ENCODE results near the gene IKZF3.

The IKZF3 gene

DNA sequence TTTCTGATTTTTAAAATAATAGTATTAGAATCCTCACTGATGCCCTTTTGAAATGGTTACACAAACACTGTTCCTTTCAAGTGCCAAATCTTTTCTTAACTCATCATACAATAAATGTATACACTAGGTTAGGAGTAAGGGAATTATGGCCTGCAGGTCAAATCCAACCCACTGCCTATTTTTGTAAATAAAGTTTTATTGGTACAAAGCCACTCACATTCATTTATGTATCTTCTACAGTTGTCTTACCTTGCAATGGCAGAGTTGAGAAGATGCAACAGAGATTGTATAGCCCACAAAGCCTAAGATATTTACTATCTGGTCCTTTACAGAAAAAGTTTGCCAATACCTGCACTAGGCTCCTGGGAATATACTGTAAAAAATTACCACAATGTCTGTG, 47.8 kb downstream of the IKZF3 start:
- DNase-seq (ENCODE audit: low read depth in 2 of 2): no peak

DNA sequence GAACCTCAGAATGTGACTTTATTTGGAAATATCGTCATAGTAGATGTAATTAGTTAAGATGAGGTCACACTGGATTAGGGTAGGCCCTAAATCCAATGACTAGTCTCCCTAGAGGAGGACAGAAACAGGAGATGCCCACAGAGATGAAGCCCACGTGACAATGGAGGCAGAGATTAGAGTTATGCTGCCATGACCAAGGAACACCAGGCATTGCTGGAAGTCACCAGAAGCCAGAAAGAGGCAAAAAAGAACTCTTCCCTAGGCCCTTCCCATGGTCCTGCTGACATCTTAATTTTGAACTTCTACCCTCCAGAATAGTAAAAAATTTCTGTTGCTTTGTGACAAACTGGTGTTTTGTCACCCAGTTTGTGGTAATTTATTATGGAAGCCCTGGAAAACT, 49.6 kb downstream of the IKZF3 start:
- DNase-seq (ENCODE audit: low read depth in 2 of 2): no peak

DNA sequence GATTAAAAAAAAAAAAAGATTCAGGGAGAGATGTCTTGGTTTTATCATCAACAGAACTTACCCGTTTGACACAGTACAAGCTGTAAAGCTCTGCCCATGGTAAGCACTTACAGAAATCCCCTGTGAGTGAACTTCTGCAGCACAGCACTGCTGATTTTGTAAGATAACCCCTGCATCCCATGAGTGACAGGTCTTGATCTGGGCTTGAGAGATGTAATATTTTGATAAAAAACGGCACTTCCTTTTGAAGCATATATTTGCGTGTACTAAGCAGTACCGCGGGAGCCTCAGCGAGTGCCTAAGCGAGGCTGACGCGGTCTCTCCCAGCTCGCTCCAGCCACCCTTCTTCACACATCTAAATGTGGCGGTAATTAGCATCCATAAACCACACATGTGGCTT, 50.5 kb downstream of the IKZF3 start:
- DNase-seq (ENCODE audit: low read depth in 2 of 2): peak in 1 of 2 donors; percentile 30

DNA sequence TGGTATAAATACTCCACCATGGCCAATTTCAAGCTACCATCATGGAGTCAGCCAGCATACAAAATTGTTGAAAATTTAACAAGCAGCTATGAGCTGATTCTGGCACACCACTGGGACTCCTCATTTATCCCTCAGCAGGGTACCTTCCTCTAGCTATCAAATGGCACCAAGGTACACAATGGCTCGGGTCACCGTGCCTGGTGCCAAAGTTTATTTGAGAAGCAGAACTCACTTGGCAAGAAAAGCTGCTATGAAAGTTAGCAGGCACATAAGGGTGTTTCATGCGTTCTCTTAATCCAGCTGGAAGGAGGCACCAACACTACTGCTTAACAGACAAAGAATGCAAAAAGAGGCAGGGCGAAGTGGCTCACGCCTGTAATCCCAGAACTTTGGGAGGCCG, 51.6 kb downstream of the IKZF3 start:
- no peak for DNase-seq (ENCODE audit: low read depth in 2 of 2)

DNA sequence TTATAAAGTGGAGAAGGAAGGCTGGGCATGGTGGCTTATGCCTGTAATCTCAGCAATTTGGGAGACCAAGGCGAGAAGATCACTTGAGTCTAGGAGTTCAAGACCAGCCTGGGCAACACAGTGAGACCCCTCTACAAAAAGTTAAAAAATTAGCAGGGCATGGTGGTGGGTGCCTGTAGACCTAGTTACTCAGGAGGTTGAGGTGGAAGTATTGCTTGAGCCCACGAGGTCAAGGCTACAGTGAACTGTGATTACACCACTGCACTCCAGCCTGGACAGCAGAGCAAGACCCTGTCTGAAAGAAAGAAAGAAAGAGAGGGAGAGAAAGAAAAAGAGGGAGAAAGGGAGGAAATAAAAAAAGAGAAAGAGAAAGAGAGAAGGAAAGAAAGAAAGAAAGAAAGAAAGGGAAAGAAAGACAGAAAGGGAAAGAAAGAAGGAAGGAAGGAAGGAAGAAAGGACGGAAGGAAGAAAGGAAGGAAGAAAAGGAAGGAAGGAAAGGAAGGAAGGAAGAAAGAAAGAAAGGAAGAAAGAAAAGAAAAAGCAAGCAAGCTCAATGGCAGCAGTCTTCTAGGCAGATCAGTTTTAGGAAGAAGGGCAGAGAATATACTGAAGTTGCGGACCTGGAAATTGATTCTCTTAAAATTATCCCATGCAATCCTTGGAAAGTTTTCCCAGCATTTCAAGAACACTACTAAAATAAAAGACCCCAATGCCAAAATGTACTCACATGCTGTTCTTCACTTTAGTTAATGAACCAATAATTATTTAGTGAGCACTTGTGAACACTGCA, 53.0 kb downstream of the IKZF3 start:
- no peak for DNase-seq (ENCODE audit: low read depth in 2 of 2)

DNA sequence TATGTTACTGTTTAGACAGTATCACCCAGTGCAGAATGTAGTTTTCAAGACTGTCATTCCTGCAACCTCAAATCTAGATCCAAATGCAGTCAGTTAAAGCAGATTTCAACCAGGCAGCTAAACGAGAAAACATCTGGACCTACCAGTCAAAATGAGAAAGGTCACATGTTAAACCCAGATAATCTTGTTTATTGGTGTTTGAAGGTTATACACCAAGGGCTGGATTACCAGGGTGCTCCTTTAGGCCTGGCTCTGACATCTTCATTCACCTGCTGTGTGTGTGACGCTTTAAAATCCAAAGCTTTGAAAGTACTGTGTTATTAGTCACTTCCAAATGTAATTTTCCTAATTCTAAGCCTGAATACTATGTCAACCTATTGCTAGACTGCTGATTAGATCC, 54.9 kb downstream of the IKZF3 start:
- no peak for DNase-seq (ENCODE audit: low read depth in 2 of 2)

DNA sequence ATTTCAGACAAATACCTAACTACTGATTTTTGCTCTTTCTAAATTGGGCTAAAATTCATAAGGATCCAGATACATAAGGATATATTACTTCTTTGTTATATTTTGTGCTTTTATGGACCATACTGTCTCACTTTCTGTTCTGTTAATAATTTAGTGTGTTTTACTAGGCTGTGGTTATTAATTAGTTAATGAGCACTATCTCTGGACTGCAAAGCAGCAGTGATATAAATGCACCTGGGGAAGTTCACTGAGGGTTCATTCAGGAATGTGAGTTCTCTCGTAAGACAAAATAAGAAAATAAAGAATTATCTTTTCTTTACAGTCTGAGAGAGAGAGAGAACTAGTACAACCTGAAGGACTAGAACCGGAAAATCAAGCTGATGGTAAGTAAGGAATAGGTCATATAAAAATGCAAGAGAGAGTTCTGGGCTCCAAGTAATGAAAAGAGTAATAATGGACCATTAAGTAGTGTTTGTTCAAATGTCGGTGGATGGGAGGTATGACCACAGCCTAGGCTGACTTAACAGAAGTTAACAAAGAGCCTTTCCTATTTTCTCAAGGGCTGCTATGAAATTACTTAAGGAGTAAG, 55.6 kb downstream of the IKZF3 start:
- DNase-seq (ENCODE audit: low read depth in 2 of 2): no peak

DNA sequence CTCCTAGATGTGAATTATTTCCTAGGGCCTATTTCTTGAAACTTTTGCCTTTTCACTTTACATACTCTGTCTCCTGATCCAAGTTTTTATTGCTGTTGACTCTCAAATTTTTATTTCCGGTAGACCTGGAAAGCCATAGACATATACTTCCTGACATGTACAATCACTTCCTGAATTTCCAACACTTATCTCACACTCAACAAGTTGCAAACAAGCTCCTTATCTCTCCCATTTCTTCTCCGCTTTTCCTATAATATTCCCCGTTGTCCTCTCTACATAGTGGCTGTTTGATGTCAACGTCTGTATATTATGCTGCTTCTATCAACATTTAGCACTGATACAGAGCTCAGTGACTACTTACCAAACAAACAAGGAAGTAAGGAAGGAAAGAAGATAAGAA, 59.3 kb downstream of the IKZF3 start:
- no peak for DNase-seq (ENCODE audit: low read depth in 2 of 2)

DNA sequence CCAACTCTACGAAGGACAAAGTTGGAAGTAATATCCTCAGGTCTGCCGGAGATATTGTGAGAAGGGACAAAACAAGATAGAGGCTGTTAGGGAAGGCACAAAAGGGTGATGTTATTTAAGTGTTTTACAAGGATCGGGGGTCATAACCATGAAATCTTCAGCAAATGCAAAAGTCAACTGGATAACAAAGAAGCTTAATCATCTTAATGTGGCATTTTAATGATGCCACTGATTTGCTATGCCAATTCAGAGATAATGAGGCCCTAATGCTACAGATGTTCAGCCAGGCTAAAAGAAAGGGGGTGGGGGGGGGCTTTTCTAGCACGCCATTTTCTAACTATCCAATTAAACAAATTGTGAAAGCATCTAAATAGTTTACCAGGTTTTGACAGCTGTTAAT, 63.1 kb downstream of the IKZF3 start:
- no peak for DNase-seq (ENCODE audit: low read depth in 2 of 2)

DNA sequence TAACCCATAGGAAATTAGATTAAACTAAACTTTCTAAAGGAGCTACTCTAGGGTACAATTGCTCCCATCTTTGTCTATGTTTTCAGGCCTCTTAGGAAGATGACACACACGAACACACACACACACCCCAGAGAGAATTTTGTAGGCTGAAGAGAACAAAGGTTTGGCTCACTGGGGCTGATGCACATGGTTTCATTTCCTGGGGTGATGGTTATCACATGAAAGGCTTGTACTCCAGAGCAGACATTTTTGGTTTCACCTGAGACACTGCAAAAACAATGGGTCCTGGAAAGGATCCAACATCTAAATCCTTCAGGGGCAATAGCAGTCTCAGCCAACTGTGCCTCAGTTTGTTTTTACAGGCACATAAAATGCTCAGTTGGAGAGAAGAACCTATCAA, 63.6 kb downstream of the IKZF3 start:
- DNase-seq (ENCODE audit: low read depth in 2 of 2): no peak

DNA sequence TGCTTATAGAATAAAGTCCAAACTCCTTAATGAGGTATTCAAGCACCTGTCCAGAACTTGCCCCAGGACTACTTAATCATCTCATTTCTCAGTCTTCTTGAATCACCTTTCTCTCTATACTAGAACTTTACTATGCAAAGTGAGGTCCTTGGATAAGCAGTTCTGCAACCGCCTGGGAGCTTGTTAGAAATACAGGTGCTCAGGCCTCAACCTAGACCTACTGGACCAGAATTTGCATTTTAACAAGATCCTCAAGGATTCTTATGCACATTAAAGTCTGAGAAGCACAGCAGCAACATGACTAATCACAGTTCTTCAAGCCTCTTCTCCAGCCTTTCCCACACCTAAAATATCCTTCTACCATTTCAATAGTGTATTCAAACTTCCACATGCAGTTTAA, 64.7 kb downstream of the IKZF3 start:
- DNase-seq (ENCODE audit: low read depth in 2 of 2): no peak

DNA sequence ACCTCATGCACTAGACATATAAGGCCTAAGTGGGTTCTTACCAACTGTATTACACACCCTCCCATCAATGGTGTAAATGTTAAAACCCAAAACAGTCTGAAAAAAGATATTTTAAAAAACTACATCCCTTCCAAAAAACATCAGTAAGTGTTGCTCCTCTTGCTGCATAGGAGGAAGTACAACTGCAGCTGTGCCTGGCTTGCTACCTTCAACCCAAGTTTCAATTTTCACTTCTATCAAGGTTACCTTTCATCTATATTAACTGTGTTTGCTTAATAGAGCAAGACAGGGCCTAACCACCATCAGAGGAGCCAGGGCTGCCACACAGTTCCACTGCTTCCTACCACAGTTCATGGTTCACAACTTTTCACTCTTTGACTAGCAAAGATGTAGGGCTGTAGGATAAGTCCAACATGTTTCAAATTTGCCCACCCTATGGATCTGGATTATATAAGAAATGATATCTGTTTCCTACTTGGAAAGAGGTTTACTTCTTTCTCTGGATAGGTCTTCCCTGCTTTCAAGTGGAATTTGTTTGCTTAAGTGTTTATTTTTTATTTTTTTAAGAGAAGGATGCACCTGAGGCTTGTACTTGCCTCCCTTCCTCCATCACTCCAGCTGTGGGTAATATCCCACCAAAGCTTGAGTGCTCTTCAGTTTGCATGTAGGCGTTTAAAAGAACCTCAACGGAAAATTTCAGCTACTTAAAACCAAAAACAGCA, 69.7 kb downstream of the IKZF3 start:
- DNase-seq (ENCODE audit: low read depth in 2 of 2): no peak

DNA sequence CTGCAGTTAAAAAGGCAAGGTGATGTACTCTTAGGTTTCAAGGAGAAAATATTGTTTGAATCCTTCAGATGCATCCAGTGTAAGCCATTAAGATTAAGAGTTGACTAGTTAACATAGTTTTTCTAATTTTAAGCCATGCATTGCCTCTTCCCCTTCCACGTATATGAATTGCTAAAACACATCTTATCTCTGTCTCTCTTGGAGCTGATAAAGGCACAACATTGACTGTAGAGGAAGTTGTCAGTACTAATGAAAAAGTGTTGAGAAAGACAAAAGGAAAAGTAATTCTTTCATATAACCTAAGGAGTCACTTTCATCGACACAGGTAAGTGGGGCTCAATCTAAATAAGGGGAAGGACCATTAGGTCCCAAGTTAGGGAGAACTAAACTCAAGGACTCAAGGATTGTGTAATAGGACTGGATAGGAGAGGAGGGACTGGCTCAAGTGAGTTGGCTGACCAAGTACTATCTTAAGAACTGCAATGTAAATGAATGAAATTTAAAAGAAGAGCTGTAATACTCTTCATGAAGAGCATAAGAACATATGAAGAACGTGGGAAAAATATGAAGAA, 70.7 kb downstream of the IKZF3 start:
- no peak for DNase-seq (ENCODE audit: low read depth in 2 of 2)

DNA sequence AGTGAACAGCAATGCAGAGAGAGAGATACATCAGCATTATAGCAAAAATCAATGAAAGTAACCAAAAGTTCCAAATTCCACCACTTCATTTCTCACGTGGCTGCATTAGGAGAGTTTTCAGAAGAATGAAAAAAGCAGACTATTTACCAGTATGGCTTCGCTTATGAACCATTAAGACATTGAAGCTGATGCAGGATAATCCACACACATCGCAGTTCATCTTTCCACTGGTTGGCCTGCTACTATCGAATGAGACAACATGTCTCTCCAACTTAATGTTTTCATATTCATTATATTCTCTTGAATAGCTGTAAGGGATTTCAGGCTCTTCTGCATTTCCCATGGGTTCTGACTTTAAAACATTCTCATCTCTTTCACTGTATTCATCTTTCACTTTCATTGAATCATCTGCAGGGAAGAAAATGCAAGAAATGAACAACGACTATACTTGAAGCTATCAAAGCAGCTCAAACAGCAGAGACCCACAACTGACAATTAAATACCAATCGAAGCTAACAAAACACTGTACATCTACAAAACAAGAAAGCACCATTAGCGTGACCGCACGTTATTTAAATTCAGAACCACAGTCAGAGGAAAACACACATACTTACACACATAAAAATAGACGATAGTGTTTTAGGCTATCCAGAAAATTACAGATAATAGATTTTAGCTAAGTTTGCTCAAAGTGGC, 71.4 kb downstream of the IKZF3 start:
- no peak for DNase-seq (ENCODE audit: low read depth in 2 of 2)

DNA sequence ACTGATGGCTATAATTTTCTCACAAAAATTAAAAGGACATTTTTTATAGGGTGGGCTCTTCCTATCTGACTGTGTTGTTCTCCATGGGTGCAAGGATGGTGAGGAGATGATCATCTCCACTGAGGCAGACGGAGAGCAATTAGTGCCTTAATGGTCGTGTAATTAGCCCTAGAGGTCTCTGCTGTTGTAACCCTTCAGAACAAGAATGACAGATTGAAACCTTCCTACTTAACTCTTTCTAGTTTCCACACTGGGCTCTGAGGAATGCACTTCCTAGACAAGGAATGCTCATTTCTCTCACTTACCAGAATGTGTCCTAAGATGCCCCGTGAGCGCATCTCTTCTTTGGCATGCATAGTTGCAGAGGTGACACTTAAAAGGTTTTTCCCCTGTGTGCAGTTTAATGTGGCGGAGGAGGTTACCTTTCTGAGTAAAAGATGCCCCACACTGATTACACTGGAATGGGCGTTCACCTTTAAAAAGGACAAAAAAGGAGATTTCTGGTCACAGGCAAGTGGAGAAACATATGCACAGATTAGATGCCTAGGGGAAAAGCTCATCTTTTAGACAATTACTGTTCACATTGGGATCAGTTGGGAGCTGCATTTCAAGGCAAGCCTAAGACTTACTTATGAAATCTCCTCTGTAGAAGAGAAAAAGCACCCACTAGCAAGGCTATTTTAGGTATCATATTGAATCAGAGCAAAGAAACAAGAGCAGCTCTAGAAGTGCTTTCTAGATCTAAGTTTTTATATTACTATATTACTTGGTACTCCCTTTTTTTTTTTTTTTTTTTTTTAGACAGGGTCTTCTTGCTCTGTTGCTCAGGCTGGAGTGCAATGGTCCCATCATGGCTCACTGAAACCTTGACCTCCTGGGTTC, 72.8 kb downstream of the IKZF3 start:
- DNase-seq (ENCODE audit: low read depth in 2 of 2): no peak

DNA sequence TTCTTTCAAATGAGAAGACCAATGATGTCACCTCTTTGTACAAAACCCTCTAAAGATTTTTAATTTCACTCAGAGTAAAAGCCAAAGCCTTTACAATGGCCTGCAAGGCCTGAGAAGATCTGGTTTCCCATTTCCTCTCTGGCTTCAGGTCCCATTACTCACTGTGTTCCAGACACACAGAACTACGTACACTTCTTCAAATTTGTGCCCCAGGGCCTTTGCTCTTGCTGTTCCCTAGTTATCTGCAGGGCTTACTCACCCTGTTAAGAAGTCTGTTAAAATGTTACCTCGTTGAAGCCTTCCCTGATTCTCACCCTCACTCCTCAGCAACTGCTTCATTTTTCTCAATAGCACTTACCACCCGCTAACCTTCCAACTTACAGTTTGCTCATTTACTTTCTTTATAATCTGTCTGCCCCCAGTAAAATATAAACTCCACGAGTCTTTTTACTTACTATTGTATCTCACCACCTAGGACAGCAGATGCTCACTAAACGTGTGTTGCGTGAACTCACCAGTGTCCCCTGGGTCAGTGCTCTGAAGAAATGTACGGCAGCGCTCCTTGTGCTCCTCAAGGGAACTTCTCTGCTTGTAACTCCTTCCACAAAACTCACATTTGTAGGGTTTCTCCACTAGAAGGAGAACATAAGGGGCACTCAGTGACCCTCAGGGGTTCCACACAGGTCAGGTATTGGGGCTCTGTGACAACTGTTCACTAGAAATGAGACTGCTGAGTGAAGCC, 76.2 kb downstream of the IKZF3 start:
- DNase-seq (ENCODE audit: low read depth in 2 of 2): no peak

DNA sequence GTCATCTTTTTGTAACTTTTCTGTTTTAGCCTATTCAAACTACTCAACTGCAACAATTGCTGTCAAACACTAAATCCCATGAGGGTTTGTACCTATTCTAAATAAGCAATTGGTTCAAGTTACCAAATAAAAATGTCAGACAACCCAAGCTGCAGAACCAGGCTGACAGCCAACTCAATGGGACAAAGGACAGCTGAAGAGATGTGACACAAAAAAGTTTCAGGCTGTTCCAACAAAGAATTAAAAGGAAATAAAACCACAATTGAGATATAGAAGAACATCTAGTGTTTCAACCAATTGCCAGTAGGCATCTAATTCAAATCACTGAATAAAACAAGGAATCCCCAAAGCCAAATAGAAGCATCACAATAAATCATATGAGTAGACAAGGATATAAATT, 77.1 kb downstream of the IKZF3 start:
- no peak for DNase-seq (ENCODE audit: low read depth in 2 of 2)

DNA sequence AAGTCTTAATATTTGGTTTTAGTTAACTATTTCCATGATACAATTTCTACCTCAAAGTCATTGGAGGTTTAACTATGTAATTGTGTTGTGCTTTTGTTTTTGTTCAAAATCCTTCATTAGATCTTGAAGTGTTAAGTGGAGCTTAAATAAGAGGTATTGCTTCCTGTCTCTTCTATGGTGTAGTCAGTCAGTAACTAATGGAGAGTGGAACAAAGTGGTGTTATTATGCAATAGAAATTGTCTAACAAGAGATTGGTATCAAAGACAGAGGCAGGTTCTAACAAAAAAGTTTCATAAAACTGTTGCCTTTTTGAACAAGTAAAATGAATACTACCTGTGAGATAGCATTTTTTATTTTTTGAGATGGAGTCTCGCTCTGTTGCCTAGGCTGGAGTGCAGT, 81.1 kb downstream of the IKZF3 start:
- no peak for DNase-seq (ENCODE audit: low read depth in 2 of 2)

DNA sequence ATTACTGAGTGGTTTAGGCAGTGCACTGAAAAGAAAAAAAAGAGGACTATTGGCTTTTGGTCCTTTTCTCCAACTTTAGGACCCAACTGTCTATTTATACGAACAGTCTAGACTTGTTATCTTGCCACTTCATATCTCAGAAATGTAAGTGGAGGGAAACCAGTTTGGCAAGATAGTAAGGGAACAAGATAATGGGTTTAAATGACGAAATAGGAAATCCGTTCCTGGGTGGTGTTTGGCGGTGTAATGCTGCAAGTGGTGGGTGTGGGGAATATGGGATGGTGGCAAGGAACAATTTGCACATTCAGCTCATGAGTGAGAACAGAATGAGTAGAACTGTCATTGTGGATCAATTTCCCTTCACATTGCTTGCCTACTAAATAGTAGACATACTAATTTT, 81.6 kb downstream of the IKZF3 start:
- no peak for DNase-seq (ENCODE audit: low read depth in 2 of 2)

DNA sequence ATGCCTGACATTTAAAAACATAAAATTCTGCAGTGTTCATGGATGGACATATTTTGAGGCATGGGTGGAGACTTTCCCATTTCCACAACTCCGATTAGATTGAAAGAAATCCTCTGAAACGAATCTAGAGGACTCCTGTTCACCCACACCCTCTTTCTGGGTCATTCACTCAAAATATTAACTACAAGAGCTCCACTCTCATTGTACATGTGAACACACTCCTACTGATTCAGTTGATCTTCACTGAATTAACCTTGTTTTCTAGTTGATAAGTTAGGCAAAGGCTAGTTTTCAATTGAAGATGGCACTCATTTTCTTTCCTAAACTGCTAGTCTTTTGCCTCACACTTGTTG, 82.3 kb downstream of the IKZF3 start:
- no peak for DNase-seq (ENCODE audit: low read depth in 2 of 2)

Data from activated CD4-positive, alpha-beta T cell treated with anti-CD3 and anti-CD28 coated beads for 24 hours (primary cell).